AG09319 (cell line): ENCODE results near the gene MAST2.

Experiments
- DNase-seq: peaks from one replicate; pipeline ENCODE4 v3.0.0-alpha.2; 2010; ENCODE audit warnings: low read depth; ENCODE audit errors: extremely low read depth
- TF ChIP-seq, protein P1 (sequence below): IDR thresholded peaks from 2 replicates; pipeline ENCODE4 v1.5.1; 2011; ENCODE audit warnings: low read depth, mild to moderate bottlenecking, inconsistent platforms, low read length, moderate library complexity

The MAST2 gene

DNA sequence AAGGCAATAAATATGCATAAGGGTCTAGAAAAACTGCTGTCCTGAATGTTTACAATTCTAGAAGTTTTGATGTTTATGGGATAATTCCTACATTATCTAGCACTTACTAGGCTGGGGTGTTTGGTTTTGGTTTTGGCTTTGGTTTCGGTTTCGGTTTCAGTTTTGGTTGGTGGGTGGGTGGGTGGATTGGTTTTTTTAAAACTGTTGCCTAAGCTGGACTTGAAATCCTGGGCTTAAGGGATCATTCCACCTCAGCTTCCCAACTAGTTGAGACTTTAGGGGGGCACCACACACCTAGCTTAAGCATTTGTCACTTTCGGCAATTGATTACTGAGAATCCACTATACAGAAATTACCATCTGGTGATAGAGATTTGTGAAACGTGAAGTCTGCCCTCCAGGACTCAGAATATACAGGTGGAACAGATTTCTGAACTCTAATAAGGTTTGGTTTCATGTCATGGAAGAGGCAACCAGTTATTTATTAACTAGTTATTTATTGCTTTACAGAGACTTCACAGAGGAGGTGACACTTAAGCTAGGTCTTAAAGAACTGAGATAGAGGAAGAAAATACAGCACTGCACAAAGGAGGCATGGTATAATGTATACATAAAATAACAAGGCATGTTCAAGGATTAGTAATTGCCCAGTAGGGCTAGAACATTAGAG lies 259.4 kb downstream of the MAST2 start:
- TF ChIP-seq, protein P1, sequence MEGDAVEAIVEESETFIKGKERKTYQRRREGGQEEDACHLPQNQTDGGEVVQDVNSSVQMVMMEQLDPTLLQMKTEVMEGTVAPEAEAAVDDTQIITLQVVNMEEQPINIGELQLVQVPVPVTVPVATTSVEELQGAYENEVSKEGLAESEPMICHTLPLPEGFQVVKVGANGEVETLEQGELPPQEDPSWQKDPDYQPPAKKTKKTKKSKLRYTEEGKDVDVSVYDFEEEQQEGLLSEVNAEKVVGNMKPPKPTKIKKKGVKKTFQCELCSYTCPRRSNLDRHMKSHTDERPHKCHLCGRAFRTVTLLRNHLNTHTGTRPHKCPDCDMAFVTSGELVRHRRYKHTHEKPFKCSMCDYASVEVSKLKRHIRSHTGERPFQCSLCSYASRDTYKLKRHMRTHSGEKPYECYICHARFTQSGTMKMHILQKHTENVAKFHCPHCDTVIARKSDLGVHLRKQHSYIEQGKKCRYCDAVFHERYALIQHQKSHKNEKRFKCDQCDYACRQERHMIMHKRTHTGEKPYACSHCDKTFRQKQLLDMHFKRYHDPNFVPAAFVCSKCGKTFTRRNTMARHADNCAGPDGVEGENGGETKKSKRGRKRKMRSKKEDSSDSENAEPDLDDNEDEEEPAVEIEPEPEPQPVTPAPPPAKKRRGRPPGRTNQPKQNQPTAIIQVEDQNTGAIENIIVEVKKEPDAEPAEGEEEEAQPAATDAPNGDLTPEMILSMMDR: no peak

DNA sequence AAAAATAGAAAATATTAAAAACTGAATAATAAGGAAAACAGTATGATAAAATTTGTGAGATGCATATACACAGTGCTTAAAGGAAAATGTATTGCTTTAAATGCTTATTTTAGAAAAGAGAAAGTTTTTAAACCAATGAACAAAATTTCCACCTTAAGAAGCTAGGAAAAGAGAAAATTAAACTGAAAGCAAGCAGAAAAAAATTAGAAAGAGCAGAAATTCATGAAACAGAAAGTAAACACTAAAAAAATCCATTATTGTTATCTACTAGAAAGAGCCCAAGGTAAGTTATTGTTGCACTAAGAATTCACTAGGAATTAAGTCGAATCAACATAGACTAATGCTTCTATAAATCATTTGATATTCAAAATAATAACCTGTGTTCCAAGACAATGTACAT lies 261.3 kb downstream of the MAST2 start:
- TF ChIP-seq, protein P1: no peak
- no peak for DNase-seq

More for the DNA sequence above, 259.4 kb downstream of the MAST2 start:
- DNase-seq: no peak

DNA sequence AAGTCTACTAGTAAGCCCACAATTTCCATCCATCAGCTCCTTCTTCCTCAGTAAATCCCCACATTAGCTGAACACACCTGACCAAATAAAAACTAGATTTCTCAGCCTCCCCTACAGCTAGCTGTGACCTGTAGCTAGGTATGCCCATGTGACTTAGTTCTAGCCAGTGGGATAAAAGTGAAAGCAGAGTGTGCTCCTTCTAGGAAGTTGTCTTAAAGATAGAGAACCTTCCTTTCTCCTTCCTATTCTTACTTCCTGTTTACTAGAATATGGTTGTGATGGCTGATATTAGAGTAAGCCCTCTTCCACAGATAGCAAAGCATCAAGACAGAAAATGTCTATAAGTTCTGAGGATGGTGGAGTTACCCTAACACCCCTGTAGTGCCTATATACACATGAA lies 262.0 kb downstream of the MAST2 start:
- no peak for DNase-seq
- TF ChIP-seq, protein P1: no peak

DNA sequence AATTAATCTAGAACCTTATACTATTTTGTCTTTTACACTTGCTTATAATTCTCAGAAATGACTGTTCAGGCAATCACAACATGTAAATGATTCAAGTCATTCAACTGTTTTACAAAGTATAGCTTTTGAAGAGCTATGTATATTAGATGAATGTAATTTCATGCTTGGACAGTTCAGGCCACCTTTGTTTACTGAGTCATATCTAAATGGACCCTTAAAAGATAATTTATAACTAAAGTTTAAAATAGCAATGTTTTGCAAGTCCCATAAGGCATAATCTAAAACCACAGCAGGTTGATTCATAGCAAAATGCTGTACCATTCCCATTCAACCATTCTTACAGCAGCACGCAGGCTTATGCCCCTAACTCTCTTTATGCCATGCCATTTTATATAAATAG lies 264.2 kb downstream of the MAST2 start:
- TF ChIP-seq, protein P1: no peak

DNA sequence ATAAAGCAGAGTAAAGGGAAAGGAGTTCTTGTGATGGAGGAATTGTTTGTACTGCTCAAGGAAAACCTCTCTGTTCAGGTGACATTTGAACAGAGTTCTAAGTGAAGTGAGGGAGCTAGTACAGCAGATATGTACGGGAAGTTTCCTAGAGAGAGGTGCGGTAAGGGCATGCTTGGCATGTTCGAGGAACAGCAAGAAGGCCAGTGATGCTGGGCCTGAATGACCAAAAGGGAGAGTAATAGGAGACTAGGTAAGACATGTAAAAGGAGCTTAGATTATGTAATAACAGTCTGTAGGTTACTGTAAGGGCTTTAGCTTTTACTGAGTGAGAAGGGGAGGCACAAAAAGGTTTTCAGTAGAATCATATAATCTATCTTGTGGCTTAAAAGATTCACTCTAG lies 265.1 kb downstream of the MAST2 start:
- no peak for DNase-seq
- TF ChIP-seq, protein P1: no peak

More for the DNA sequence above, 264.2 kb downstream of the MAST2 start:
- DNase-seq: no peak

DNA sequence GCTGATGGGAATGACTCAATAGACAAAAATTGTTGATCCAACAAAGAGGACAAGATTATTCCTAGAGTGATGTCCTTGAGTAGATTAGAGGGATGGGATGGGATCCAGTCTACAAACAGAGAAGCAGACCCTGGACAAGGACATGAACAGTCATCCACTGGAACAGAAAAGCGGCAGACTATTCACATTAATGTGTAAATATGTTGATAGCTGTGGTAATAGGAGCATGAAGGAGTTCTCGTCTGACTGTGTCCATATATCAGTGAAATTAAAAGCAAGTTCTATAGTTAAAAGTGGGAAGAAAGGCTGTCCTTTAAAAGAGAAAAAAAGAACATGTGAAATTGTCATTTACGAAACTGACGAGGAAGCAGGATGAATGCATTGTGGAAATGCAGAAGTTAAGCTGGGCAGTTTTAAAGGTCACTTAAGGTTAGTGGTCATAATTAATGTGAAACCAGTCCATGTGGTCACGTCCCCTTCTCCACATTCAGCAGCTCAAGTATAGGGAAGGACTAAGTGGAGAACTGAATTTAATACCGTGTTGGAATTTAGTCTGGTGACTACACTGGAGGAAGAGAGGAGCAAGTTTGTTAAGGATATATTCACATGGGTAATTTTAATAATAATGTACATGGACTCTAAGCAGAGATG lies 266.9 kb downstream of the MAST2 start:
- DNase-seq: no peak
- TF ChIP-seq, protein P1: no peak

DNA sequence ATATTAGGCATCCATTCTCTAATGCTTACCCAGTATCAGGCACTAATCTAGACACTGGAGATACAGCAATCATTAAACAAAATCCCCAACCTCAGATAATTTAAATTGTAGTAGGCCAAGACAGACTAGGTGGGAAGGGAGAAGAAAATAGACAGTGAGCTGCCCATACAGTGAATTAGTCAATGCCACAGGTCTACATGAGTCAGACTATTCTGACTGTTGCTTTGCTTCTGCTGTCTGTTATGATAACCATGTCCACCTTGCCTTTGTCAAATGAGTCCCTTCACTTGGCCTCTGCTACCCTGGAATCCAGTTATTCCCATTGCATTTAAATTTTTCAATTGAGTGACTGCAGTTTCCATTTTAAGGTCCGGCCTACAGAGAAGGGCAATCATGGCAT lies 269.6 kb downstream of the MAST2 start:
- TF ChIP-seq, protein P1: no peak
- DNase-seq: no peak
